Body of pancreas (tissue), 4 donors: Measurements from ENCODE around the gene ARHGAP27.
"Not testable (repeated sequence)": the region's sequence is repeated elsewhere in the genome, so short reads cannot be mapped to it uniquely, and the experiment has no call there.

ENCODE experiments used
- POLR2A ChIP-seq, 3 donors: fragments of 450-650 bp; IDR thresholded peaks; one replicate each; pipeline ENCODE4 v1.6.1; 2016; ENCODE audit warnings: antibody characterized with exemption in 3 of 3, mild to moderate bottlenecking in 2 of 3
- TF ChIP-seq, protein P1 (sequence below), 7 experiments: fragments of 450-650 bp in 4 of 7; fragments of 200-600 bp in 3 of 7; sonication (generic) in 3 of 7; IDR thresholded peaks; one replicate each; pipeline ENCODE4 v1.5.1; 2016 to 2019; ENCODE audit warnings: antibody characterized with exemption in 7 of 7

DNA sequence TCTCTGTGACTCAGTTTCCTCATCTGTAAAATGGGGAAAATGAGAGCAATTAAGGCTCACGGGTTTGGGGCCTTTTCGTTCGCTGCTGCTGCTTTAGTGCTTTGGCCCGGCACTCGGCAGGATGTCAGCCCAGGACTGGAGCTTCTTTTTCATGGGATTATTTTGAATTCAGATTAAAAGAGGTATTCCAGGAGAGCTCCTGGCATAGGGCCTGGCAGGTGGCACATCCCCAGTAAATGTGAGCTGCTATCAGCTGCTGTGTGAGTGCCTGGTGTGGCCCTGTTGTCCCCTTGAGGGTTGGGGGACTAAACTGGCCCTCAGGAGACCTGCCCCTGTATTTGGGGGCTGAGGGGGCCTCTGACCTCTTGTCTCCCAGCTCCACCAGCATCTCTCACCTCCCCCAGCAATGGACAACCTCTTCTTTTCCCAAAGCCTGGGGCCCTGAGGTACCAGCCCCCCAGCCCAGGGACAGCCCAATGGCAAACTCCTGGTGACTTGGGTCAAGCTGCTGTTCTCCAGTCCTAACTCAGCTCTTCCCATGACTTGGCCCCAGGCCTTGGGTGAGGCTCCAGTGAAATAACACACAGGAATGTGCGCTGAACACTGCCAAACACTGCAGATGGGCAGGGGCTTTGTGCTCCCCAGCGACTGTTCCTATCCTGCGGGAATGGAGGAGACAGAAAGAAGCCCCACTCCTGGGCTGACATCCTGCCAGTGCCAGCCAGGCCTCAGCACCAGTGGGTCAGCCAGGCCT lies 14.4 kb upstream of the ARHGAP27 start:
- TF ChIP-seq, protein P1, sequence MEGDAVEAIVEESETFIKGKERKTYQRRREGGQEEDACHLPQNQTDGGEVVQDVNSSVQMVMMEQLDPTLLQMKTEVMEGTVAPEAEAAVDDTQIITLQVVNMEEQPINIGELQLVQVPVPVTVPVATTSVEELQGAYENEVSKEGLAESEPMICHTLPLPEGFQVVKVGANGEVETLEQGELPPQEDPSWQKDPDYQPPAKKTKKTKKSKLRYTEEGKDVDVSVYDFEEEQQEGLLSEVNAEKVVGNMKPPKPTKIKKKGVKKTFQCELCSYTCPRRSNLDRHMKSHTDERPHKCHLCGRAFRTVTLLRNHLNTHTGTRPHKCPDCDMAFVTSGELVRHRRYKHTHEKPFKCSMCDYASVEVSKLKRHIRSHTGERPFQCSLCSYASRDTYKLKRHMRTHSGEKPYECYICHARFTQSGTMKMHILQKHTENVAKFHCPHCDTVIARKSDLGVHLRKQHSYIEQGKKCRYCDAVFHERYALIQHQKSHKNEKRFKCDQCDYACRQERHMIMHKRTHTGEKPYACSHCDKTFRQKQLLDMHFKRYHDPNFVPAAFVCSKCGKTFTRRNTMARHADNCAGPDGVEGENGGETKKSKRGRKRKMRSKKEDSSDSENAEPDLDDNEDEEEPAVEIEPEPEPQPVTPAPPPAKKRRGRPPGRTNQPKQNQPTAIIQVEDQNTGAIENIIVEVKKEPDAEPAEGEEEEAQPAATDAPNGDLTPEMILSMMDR (IDR thresholded peaks at IDR 0.05): not testable (repeated sequence)
- TF ChIP-seq POLR2A (IDR thresholded peaks at IDR 0.05): not testable (repeated sequence)
